AG20443 (cell line): ENCODE measurements around the gene COL4A2.
A peak's percentile ranks its signal among the peaks of the same experiment; 100 is the strongest.

Source experiments
- DNase-seq: peaks from one replicate; pipeline ENCODE4 v3.0.0; 2012; ENCODE audit warnings: low spot score, mixed read lengths

COL4A2 gene

DNA sequence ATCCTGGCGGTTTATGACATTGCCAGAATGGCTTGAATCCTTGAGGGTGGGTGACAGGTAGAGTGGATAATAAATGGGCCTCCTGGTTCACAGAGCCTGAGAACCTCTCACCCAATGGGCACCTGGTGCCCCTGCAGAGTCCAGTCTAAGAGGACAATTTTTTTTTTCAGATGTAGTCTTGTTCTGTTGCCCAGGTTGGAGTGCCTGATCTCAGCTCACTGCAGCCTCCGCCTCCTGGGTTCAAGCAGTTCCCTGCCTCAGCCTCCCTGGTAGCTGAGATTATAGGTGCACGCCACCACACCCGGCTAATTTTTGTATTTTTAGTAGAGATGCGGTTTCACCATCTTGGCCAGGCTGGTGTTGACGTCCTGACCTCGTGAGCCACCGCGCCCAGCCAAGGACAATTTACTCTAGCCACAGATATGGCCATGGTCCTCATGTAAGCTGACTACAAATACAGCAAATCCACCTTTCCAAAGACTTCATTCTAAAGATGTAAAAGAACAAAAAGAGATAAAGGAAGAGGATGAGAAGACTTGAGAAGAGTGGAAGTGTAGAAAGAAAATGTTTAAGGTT, 33.0 kb downstream of the COL4A2 start:
- no peak for DNase-seq

DNA sequence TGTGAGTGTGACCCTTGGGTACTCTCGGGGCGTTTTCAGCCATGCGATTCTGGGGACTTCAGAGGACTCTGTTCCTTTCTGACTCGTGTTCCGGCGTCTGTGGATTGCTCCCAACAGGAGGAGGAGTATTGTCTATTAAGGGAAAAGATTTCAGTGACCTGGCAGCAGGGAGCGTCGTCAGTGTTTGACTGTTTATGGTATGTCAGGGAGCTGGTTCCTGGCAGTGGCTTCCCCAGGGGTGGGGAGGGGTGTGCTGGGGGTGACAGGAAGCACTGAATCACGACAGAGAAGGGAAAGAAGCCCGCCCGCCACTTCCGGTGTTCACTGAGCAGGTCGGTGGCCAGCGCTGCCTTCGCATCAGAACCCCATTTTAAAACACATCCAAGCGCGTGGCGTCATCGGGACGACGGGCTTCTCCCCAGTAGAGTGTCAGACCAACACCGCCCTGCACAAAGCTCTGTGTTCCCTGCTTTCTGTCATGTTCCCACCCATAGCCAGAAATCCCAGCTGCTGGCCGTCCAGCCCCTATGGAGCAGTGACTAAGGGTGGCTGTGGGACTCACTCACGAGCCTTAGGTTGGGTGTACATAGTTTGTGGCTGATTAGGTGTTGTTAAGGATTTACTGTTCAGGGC, 33.8 kb downstream of the COL4A2 start:
- DNase-seq: peak; percentile 48

GRCh38 chr13:110341445-110342244, 34.6 kb downstream of the COL4A2 start:
- DNase-seq: no peak

DNA sequence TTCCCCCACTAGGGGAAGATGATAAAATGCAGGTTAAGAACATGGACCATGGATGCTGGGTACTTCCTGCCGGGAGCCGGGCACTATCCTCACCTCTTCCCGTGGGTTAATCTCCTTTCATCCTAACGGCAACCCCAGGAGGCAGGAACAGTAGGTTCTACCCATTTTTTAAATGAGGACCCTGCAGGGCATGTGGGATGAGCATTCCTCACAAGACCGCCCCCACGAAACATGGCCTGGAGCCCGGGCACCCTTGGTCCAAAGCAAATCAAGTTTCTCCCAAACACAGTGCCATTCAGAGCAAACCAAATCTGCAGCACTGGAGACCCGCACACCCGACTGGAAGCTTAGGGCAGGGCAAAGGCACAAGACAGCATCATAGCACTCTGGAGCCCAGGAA, 35.4 kb downstream of the COL4A2 start:
- DNase-seq: no peak

- DNase-seq: no peak
These were observed 36.3 kb downstream of the COL4A2 start for GRCh38 chr13:110343241-110343865.

GRCh38 chr13:110344320-110344719, 37.2 kb downstream of the COL4A2 start:
- DNase-seq: no peak

- DNase-seq: no peak
These were observed 38.2 kb downstream of the COL4A2 start for GRCh38 chr13:110345266-110345665.

DNA sequence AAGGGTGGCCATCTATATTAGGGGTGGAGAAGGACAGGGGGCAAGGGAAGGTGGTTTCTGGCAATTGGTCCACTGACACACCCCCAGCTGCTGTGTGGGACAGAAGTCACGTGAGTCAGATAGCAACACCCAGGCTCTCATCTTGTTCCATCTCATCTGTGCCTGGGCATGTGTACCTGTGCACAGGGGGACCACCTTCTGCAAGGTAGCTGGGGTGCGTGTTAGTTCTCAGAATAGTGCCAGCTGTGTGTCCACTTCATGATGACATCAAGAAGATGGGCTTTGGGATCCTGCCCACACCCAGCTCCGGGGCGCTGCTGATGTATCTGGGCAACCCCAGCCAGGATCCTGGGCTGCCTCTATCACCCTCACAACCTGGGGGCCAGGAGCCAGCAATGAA, 38.6 kb downstream of the COL4A2 start:
- no peak for DNase-seq

GRCh38 chr13:110346661-110347067, 39.6 kb downstream of the COL4A2 start:
- DNase-seq: no peak

- no peak for DNase-seq
These were observed 40.0 kb downstream of the COL4A2 start for GRCh38 chr13:110347088-110347487.

DNA sequence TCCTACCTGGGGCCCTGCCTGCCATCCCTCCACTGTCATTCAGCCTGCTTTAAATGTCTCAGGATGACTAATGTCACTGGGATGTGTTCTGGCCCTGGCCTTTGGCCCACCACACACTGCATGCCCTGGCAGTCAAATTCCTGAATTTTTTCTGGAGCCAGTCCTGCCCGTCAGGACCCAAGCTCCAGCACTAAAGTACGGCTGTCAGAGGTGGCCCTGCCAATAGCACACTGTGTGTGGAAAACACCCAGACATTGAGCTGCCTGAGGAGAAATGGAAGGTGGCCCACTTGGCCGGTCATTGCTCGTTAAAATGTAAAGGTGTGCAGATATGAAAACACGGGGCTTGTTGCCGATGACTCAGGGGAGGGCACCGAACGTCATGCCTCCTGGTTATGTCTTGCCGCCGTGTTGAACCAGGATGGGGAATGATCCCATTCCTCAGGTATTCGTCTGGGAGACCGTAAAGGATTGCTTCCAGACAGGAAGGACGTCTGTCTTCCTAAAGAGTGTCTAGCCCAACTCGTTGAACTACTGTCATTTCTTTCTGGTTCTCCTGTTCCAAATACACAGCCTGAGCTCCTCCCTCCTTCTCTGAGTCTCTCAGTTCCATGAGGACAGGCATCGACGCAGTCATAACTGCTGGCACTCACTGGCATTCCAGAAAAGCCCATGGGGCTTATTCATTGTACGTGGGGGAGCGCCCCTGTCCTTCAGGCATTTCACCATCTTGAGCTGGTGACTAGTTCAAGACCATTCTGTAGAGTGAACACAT, 40.6 kb downstream of the COL4A2 start:
- peak; percentile 87 for DNase-seq

- no peak for DNase-seq
These were observed 41.4 kb downstream of the COL4A2 start for GRCh38 chr13:110348309-110349105.

DNA sequence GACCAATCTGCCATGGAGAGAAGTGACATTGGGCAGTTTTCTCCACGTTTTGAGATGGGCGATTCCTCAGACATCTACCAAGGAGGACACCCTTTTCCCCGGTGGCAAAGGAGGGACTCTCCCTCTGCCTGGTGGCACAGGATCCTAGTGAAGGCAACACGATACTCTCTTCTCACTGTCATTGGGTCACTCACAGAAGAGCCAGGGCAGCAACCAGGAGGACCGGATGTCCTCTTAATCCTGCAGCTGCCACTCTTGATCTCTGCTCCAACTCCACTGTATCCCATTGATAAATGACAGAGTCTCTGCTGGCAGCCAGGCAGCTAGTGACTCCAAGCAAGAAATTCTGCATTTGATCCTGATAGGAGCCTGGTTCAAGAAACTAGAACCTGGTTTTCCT, 42.2 kb downstream of the COL4A2 start:
- DNase-seq: no peak

DNA sequence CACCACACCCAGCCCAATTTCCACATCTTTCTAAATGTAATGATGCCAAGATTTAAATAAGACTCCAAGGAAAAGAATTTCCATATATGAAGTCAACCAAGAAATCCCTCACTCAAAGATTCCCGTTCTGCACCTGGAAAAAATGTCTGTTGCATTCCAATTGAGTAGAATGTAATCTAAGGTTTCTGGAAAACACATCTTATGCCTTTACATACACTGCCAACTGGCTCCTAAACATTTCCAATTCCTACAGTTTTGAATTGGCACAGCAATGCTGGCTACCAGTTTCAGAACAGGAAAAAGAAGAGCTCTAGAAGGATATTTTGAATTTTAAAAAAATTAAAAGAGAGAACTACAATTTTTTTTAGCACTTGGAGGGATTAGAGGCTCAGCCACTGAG, 43.0 kb downstream of the COL4A2 start:
- DNase-seq: no peak

DNA sequence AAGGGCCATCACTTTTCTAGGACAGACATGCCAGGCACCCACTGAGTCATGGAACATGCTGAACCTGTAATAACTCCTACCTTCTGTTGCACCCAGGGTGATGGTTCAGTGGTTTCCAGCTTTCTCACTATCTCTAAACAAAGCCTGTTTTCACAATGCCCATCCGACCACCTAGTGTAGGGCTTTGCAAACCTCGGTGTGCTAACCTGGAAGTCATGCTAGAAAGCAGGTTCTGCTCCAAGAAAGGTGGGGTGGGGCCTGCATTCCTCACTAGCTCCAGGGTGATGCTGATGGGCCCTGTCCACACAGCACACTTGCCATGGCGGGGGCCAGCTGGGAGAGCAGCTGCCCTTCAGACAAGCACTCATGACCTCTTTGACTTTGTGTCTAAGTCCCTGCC, 43.4 kb downstream of the COL4A2 start:
- no peak for DNase-seq

DNA sequence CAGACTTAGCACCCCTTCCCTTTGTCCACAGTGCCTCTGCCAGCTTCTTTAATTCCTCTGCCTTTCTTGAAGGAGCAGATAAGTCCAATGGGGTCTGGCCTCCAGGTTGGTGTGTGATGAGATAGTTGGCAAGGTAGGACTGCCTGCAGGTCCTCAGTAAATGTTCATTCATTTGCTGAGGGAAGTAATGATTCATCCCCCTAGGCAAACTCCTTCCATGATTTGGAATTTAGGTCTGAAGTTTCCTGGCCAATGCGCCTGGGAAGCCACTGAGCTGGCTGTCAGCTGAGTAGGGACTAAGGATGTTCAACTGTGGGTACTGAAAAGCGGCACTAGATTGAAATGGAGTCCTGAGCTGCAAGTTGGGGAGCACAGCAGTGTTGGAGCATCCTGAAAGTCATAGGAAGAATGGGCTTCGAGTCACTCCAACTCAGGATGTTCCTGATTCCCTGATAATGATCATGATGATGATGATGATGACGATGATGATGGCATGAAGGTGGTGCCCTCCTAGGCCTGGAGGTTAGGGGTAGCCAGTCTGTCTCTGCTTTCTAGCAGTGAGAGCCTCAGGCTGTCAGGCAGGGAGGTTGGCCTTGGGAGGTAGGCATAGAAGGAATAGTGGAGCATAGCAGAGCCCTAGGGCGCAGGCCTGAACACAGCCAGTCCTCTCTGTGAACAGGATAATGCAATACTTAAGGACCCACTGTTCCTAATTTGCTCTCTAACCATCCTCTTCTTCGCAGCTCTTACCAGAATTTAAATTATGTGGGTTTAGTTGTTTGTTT, 44.7 kb downstream of the COL4A2 start:
- DNase-seq: no peak

DNA sequence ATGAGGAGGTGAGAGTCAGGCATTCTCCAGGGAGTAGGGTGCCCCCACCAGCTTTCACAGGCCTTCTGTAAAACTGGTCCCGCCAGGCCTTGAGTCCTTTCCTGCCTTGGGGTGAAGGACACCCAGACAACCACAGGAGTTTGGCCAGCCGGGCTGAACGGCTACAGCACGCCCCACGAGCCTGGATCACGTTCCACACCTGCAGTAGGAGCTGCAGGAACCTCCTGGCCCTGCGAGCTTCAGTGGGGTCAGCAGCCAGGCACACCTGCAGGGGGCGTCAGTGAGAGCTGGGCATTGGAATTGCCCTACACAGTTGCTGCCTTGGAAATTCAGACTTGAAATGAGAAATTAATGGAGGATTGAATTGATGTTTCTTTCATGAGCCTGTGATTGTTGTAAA, 45.7 kb downstream of the COL4A2 start:
- no peak for DNase-seq

DNA sequence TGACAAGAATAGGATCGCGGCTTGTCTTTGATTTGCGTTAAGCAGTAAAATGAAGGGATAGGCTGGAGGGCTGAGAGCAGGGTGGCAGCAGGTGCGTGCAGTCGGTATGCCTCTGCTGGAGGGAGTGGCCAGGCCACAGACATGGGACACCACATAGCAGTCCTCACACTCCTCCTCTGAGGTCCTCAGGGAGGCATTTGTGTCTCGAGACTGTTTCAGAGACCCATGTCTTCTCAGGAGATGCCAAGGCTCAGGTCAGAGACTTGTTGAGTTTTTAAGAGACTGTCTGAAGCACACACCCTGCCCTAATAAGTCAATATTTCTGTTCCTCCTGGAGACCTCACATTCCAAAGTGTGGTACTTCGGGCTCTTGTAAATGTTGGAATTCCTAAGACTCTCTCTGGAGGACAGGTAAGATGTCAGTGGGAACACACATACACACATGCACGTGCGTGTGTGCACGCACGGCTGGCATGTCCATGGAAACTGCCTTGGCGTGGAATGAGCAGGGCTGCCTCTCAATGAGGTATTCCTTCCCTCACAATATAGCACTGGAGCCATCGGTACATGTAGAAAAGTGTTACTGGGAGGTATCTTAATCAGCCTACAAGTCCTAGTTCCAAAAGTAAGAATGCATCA, 46.4 kb downstream of the COL4A2 start:
- DNase-seq: no peak

- no peak for DNase-seq
These were observed 47.1 kb downstream of the COL4A2 start for GRCh38 chr13:110354123-110354627.
